Epidermal melanocyte (primary cell): ENCODE data around the gene POLG.
A peak's percentile ranks its signal among the peaks of the same experiment; 100 is the strongest.

Source experiments
- DNase-seq: peaks from one replicate; pipeline ENCODE4 v3.0.0; 2011; ENCODE audit warnings: low spot score; ENCODE audit not compliant: insufficient read length

The POLG gene

DNA sequence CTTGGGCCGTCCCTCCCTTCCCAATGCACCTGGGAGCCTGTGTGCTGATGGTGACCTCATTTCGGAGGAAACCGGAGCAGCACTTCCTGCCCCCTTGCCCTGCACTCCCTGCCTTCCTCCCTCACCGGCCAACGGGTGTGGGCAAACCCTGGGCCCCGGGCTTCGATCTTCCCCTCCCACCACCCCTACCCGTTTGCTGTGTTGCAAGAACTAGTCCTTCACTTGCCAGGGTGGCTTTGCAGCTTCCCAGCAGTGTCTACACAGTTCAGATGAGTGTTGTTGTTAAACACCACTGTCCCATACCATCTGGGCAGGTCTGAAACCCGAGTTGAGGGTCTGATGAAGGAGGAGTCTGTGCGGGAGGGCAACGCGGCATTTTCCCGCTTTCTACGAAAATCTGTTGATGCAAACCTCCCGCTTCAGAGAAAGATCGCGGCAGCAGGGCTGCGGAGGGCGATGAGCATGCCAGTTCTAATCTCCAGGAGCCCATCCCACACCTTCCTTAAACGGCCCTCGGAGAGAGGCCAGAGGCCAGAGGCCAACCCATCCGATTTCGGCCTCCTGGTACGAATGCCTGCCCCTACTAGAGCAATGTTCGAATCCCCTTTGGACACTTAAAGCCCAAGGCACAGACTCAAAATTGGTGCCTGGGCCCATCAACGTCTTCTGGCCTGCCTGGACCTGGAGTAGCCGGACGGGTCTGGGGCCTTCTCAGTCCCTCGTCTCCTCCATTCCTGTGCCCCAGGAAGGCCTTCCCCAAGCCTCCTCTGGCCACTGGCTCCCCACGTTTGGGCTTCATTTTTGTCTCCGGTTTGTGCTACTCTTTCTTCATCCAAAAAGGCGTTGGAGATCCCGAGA is 35.7 kb upstream of the POLG start:
- DNase-seq, result no peak

DNA sequence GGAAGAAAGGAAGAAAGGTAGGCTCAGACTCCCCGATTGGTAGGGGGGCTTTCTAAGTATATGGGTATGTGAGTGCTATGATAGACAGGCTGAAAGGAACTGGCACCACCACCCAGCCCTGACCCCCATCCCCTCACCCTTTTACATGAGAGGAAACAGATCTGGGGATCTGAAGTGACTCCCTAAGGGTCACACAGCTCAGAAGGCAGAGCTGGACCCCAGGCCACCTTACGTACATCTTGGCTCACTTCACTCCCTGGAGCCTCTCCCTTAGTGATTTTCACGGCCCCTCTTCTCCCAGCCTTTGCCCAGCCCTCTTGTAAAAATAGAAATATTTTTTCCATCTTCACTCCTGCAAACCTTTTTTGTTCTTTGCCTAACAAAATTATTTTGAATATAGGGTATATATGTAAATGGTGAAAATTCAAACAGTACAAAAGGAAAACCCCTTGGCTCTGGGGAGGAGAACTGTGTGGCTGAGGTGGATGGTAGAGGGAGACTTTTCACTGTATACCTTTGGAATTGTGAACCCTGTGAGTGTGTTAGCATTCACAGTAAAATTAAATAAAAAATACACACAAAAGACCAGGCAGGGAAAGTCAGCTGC is 34.8 kb upstream of the POLG start:
- DNase-seq, result no peak

DNA sequence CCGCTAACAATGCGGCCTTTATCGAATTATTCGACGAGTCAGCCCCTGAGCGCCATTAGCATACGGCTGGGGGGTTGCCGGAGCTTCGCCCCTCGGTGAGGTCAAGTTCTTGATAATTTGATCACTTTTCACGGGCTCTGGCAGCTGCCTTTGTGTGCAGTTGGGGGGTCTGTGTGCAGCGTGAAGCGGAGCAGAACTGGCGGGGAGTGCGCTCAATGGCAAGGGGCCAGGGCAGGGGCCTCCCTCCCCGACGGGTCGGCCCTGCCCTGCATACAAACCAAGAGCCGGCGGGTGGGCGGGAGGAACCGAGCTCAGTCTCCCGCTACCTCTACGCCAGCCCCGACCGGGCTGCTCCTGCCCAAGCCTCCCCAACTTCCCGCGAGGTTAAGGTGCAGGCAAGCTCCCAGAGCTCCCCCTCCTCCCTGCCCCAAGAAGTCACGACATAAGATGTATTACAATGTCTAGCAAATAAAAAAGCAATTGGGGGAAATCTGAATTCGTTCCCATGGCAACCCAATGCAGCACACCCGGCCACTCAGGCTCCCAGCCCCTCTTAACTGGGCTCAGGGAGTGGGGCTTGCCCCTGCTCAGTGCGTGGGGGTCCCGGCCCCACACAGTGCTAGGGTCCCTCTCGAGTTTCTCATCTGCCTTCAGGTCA is 34.1 kb upstream of the POLG start:
- DNase-seq, result no peak

DNA sequence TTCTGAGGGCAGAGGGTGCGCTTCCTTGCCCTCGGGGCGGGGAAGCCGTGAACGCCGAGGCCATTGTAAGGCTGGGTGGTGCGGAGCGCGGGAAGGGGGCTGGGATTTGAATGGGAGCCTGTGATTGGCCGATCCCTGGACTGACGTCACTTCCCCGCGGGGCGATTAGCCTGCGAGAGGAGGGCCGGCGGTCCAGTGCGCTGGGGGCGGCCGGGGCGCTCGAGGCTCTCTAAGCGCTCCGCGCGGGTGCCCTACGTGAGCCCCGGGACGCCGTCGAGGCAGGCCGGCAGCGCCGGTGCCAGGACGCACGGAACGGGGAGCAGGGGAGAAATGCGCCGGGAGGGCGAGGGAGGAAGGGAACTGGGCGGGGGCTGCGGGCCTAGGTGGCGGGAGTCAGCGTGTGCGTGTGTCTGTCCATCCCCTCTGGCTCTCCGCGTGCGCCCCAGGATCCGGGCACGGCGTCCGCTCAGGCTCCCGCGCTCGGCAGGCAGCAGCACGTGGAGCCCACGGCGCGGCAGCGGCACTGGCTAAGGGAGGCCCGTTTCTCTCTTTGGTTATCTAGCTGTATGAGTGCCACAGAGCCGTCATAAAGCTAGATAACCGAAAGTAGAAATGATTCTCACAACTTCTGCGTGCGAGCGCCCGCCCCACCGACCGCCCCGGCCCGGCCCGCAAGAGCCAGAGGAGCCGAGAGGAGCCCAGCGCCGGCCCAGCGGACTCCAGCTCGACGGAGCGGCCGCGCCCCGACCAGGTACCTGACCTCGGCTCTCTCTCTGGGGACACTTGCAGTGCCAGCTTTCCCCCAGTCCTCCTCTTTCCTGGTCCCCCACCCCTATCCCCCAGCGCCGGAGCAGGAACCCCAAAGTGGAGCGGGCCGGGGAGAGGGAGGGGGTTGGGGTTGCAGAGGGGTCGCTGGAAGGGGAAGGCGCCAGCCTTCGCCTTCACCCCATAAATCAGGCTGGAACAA is 33.1 kb upstream of the POLG start:
- DNase-seq, result no peak

DNA sequence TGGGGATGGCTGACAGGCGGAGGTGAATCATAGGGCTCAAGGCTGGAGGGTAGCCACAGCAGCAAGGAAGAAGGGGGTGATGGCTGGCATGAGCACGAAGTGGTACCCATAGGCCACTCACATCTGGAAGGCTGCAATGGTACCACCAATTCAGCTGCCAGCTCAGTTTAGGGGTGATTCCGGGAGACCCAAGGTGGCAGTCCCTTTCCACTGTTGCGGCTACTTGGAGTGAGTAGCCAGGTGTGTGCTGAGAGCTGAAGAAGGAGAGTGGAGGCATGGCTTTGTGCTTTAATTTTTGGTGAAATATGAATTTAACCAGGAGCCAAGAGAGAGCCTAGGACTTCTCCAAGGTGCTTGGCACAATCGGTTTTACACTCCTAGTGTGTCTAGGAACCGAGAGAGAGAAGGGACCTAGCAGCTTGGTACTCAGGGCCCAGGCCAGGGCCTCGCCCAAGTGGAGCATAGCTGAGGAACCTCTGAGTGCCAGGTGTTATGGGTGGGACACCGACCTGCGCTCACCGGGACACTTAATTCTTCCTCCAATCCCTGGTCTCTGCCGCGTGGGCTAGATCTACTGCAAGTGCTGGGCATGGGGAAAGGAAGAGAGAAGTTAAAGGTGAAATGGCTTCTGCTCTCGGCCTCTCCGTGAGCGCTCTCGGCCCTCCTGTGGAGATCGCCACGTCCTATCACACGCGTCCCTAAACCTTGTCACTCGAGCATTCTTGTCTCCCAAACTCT is 32.2 kb upstream of the POLG start:
- no peak for DNase-seq

DNA sequence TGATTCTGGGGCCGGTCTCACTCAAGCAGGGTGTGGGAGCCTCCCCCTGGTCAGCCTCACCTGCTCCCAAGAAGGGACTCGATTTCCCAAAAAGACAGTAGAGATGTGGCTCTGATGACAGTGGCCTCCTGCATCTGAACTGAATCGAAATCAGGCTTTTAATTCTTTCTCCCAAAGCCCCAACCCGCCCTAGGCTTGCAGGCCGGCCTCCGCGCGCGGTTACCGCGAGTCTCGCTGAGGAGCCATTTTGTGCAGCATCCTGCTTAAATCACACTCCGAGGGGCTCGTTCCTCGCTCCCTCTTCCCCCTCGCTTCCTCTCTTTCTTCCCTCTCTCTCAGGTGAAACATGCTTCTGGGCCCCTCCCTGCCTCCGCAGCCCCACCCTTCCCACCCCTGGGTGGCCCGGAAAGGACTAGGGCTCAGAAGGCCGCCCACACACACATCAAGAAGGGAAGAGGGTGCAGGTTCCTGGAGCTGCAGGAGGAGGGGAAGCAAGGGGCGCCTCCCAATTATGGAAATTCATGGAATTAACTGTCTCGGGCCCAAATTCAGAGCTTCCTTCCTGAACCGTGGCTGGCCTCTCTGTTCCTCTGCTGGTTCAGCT is 30.9 kb upstream of the POLG start:
- no peak for DNase-seq

DNA sequence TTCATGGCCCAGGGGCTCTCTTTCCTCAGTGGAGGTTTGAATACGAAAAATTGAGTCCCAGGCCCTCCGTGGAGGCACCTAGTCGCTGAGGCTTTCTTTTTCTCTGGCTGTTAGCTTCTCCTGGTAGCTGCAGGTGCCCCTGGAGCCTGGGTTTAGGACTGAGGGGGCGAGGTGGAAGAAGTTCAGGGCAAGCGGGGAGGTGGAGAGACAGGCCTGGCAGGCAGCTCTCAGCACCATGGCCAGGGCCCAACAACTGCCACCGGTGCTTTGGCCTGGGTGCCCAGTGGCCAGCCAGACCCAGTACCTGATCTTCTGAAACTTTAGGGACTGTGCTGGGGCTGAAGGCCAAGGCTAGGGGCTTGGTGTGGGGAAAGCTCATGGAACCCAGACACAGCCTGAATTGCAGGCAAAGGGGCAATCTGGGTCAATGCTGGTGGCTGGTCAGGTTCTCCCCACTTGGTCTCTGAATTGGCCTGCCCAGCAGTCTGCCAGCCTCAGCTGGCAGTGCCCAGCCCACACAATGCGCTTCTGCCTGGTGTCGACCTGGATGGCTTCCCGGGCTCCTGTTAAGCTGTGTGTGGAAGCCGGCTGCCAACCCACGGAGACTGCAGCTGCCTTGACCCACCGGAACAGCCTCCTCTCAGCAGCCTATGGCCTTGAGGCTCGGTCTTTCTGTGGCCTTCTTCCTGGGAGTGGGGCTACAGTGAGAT is 30.3 kb upstream of the POLG start:
- DNase-seq, result no peak

DNA sequence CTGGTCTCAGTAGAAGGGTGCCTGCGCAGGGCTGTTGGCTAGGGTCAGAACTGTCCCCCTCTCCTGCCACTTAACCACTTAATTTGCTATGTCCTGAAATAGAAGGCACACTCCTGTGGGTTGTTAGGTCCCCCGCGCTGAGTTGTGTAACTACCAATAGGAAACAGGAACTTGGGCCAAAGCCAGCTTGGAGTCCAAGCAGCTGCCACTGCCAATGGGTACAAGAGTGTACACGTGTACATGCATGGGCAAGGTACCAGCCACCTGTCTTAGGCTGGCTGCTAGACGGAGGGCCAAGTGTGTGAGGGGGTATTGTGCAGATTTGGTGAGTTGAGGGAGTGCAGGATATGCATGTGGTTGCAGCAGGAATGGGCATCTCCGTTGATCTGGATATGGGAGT is 29.7 kb upstream of the POLG start:
- no peak for DNase-seq

DNA sequence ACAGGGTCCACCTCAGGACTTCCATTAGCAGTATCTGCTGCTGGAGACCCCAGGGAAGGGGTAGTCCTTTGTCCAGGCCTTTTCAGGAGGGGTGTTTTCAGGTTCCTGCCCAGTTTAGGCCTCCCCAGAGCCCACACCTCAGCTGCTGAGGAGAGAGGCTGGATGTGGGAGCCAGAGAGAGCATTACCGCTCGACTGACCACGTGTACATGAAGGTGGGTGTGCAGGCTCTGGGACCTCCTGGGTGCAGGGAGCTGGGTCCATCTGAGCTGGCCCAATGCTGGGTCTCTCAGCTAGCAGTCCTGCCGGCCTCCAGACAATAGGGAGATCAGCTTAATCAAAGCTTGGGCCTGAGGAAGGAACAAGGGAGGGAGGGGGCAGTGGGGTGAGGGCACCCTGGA is 29.1 kb upstream of the POLG start:
- no peak for DNase-seq

DNA sequence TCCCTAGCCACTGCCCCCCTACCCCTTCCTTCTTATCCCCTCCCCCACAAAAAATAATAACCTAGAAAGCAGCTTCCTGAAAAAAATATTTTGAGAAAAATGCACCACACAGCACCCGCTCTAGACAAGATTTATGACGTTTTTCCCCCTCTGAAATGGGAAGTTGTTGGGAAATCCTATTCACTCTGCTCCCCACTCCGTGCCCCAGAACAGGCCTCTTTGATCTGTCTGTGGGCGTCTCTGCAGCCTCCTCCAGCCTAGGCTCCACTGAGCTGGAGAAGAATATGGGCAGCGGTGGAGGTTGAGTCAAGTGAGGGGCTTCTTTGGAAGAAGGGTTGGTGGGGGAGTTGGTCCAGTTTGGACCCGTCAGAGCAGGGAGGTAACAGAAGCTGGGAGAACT is 28.5 kb upstream of the POLG start:
- no peak for DNase-seq

DNA sequence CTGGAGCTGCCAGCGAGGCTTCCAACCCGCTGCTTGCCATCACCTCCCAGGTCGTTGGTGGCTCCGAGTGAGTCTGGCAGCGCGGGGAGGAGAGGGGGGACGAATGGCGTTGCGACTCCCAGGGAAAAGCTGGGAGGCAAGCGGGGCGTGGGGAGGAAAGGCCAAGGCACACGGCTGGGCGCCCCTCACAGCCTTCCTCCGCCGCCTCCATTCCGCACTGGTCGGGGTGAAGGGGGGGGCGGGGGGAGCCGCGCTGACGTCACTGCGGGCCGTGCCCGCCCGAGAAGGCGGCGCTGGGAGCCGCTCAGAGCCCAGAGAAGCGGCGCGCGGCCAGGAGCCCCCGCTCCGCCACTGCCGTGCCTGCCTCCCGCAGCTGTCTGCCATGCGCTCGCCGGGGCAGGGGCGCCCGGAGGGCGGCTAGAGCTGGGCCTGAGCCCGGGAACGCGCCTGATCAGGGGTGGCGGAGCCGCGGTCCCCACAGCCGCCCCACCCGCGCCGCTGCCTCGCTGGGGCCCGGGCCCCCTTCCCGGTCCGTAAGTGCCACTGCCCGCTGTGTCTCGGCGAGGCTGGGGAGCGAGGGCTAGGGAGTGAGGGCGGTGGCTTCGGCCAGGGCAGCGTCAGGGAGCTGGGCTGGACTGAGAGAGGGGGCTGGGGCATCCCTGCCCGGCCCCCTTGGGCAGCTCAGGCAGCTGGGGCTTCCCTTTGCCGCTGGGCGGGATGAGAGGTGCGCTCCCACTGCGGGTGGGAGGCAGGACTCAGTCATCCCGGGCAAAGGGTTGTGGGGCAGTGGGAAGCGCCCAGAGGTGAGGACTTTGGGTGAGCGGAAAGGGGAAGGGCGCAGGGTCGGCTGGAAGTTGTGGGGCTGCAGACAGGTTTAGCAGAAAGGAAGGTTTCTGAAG is 27.8 kb upstream of the POLG start:
- no peak for DNase-seq

DNA sequence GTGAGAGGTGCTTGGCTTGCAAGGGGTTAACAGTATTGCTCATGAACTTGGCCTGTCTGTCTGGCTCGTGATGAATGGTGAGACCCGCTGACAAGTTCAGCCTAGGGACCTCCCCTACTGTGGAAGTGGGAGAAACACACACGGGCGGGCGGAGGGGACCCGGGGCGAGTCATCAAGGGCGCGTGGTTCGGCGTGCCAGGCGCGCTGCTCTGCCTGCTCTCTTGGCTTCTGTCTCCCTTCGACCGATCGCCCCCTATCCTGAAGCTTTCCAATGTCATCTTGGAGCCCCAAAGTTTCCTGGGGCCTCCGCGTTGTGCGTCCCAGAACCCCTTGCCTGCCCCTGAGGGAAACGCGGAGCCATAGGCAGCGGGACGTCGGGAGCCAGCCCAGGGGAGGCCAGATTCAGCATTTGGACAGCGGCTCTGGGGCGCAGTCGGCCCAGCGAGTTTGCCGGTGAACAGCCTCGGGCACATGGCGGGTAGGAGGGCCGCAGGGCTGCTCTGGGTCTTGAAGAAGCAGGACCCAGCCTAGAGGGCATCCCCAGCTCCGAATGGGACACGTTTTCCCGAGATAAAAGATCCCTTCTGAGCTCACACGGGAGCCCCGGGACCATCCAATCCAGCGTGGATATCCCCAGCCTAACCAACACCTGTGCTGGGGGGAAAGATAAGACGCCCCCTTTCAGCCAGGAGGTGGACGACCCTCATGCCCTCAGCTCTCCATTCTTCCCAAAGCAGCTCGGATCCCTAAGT is 27.0 kb upstream of the POLG start:
- peak; percentile 87 for DNase-seq

DNA sequence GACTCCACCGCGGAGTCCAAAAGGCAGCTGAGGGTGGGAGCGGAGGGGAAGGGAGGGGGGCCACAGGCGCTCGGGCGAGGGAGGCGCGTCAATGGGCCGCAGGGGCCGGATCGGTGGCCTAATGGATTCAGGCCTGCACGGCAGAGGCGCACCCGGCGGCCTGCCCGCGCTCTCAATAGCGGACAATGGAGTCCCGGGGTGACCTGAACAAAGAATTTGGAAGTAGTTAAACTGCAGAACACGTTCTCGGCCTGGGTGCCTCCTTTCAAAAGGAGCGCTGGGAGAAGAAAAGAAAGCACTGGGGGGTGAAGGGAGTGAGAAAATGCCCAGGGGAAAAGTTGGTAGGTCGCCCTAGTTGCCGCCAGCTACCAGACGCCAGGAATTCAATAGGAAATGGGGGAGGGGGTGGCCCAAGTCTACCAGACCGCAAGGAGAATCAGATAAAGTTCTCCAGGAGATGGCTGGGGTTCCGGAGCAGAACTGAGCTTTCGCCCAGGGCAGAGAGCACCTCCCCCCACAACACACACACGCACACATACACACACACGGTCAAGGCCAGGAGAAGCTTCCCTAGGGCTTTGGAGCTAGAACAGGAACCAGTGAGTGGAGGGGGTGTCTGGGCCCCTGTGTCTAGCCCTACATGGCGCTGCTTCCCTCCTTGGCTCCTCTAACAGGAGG is 25.8 kb upstream of the POLG start:
- no peak for DNase-seq

DNA sequence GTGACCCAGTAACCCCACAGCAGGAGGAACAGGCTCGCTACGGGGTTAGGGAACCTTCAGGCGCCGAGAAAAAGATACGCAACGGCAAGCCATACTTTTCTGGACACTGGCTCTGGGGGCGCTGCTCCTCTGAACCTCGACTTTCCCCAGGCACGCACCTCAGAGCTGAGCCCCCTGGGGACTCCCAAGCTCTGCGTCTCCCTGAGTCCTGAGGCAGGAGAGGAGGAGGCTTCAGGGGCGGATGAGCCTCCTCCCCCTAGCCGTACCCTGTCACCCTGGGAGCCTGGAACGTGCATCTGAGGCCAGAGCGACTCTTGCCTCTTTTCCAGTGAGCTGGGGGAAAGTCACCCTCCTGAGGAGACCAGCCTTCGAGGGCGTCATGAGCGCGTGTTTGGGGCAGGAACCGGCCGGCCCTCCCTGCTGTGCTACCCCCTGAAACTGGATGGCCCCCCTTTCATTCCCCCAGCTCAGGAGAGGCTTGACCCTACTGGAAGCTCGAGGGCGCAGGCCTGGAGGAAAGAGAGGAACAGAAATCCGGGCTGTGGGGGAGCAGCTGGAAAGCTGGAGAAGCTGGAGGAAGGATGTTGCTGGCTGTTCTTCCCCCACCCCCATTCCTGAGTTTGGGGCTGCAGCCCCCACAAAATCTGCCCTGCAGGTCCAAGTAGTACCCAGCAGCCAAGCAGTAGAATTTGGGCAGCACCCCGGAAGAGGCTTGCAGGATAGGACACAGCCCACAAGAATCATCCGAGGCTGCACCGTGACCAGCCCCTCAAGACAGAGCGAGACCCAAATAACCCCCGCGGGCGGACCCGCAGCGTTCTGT is 25.1 kb upstream of the POLG start:
- DNase-seq, result no peak

DNA sequence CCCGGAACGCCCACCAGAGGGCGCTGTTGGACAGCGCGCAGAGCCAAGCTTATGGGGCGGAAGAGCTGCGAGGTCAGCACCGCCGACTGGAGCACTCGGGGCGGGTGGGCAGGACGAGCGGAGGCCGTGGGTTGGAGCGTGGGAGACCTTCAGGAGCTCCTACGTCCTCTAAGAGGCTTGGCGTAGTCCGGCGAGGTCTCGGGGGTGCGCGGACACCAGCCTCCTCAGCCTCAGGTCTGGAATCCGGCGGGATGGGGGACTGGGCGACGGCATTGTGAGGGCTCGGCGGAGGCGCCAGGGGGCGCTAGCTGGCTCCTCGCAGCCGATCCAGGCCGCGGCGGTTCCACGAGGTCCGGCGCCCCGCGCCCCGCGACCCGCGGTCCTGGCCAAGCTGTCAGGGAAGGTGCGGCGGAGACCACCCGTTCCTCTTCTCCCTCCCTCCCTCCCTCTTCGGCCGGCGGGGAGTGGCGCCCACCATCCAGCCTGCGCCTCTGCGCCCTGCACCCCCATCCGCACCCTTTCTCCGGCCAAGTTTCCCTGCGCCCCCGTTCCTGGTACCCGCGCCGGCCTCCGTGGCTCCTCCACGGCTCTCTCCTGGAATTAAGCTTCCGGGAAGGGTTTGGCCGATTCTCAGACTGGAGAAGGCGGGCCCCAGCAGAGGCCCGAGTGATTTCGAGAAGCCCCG is 24.3 kb upstream of the POLG start:
- DNase-seq, result peak; percentile 81

DNA sequence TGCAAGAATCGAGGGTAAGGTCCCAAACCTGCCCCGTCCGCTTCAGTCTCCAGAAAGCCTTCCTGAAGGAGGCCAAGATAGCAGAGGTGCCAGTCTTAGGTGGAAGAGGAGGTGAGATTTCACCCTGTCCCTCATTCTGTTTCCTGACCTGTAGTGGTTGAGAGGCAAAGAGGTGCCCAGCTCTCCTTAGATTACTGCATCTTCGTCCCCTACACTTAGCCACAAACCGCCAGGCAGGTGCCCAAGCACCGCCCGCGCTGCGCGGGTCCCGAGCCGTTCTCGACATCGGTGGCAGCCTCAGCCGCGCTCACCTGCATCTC is 23.8 kb upstream of the POLG start:
- DNase-seq, result no peak
